ENCODE results near the gene NCF2. TPM values are rescaled to one million over a fixed set of nuclear protein-coding genes. Genes with fewer than 3 reads are reported as not detected.

The NCF2 gene
- total RNA-seq, 1 experiment from 2014 or later: 65.5 TPM

DNA sequence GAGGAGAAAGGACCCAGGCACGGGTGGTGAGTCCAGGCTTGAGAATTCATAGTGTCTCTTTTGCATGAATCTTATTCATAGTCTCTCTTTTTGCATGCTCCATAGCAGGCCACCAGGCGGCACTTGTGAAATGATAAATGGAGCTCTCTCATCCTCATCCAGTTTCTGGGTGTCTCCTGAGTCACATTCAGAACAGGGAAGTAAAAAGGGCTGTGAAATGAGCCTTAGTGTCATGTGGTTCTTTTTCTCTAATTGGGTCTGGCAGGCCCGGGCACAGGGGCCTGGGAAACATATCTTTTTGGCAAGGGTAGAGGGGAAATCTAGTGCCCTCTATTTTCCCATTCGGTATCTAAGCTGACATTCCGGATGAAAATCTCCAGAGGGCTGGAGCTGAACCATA is 19.1 kb upstream of the NCF2 start:
- intact Hi-C loops (cut with micrococcal nuclease; ENCODE audit: unreplicated experiment): no loop called here
- Histone ChIP-seq H3K9me2 (ENCODE audit: insufficient read depth) (no peaks in the 10 kb centered on the region), H4K20me1 (ENCODE audit: insufficient read depth) (no peaks in the 10 kb centered on the region), H3K4me3 (no peak overlapping the region), H3K79me2 (ENCODE audit: low read depth) (peaks cover 13% of the 10 kb centered on the region), H3F3A (ENCODE audit: insufficient read depth, low read depth) (peaks cover 35% of the 10 kb centered on the region), H3K9me3 (ENCODE audit: insufficient read depth, low read depth) (no peaks in the 10 kb centered on the region), H3K27ac (peak overlapping the region; percentile 94), H3K4me2 (peak overlapping the region; percentile 41), H3K4me1 (replicated peaks; ENCODE audit: insufficient read depth) (peaks cover 60% of the 10 kb centered on the region), H3K27me3 (ENCODE audit: insufficient read depth, low read depth) (no peaks in the 10 kb centered on the region), H2AFZ (no peak overlapping the region), H3K36me3 (ENCODE audit: low read depth) (no peaks in the 10 kb centered on the region)
- DNase-seq: peak; percentile 44 to 56
- no peak for TF ChIP-seq EZH2 (IDR thresholded peaks at IDR 0.05; ENCODE audit: low read depth)
- TF ChIP-seq CTCF (conservative IDR thresholded peaks at IDR 0.05): peak; percentile 37; the same call in 1 of the 2 replicates
- POLR2A ChIA-PET (ENCODE audit: unreplicated experiment): interaction anchor here (0.6 to 0.7 kb wide), 3 partner anchors 9 to 935 kb away, joined by 3 to 6 read pairs (median 3); no protein-coding TSS in a partner anchor
- CTCF ChIA-PET: interaction anchor here (1.0 to 1.1 kb wide), 2 partner anchors 10 to 76 kb away, joined by 4 to 6 read pairs; no protein-coding TSS in a partner anchor
- BruUV-seq (replicated peaks): no TSS peak

GRCh38 chr1:183607322-183607980 is 17.2 kb upstream of the NCF2 start:
- TF ChIP-seq EZH2 (IDR thresholded peaks at IDR 0.05; ENCODE audit: low read depth) (no peak), CTCF (conservative IDR thresholded peaks at IDR 0.05) (no peak)
- peaks cover 29% of the 10 kb centered on the region for H3F3A ChIP-seq (ENCODE audit: insufficient read depth, low read depth)
- DNase-seq: peak in 1 of 2 experiments; percentile 17
- CTCF ChIA-PET: no interaction called here
- POLR2A ChIA-PET (ENCODE audit: unreplicated experiment): interaction anchor here (0.6 kb wide), 2 partner anchors 38 to 330 kb away, joined by 3 to 6 read pairs; no protein-coding TSS in a partner anchor
- peaks cover 53% of the 10 kb centered on the region for H3K4me1 ChIP-seq (replicated peaks; ENCODE audit: insufficient read depth)
- H3K27me3 ChIP-seq (ENCODE audit: insufficient read depth, low read depth): no peaks in the 10 kb centered on the region
- H3K4me2 ChIP-seq: peak overlapping the region; percentile 41; the same call in 1 of the 2 replicates
- H3K9me2 ChIP-seq (ENCODE audit: insufficient read depth): no peaks in the 10 kb centered on the region
- peaks cover 7% of the 10 kb centered on the region for H3K79me2 ChIP-seq (ENCODE audit: low read depth)
- BruUV-seq (replicated peaks): no TSS peak
- H4K20me1 ChIP-seq (ENCODE audit: insufficient read depth): no peaks in the 10 kb centered on the region
- no peak overlapping the region for H2AFZ ChIP-seq
- no peaks in the 10 kb centered on the region for H3K9me3 ChIP-seq (ENCODE audit: insufficient read depth, low read depth)
- intact Hi-C loops (cut with micrococcal nuclease; ENCODE audit: unreplicated experiment): no loop called here
- peak overlapping the region; percentile 94 for H3K27ac ChIP-seq
- no peak overlapping the region for H3K4me3 ChIP-seq
- no peaks in the 10 kb centered on the region for H3K36me3 ChIP-seq (ENCODE audit: low read depth)

DNA sequence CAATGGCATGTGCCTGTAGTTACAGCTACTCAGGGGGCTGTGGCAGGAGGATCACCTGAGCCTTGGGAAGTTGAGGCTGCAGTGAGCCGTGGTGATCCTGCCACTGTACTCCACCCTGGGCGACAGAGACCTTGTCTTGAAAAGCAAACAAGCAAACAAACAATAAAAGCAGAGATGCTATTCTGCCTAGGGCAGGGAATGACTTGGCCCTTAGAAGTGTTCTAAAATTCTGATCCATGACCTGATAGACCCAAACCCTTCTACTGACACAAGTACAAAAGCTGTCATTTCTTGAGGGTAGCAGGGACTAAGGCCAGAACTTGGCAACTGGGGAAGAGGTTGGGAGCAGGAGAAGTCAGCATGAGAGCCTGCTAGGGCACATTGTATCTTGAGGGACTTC is 15.6 kb upstream of the NCF2 start:
- no peak overlapping the region for H3K4me2 ChIP-seq
- no peak for DNase-seq
- H3K9me2 ChIP-seq (ENCODE audit: insufficient read depth): no peaks in the 10 kb centered on the region
- no peak overlapping the region for H2AFZ ChIP-seq
- H3K27ac ChIP-seq: no peak overlapping the region
- H3K27me3 ChIP-seq (ENCODE audit: insufficient read depth, low read depth): no peaks in the 10 kb centered on the region
- H3K36me3 ChIP-seq (ENCODE audit: low read depth): no peaks in the 10 kb centered on the region
- peaks cover 39% of the 10 kb centered on the region for H3K4me1 ChIP-seq (replicated peaks; ENCODE audit: insufficient read depth)
- no peaks in the 10 kb centered on the region for H3K79me2 ChIP-seq (ENCODE audit: low read depth)
- H3K9me3 ChIP-seq (ENCODE audit: insufficient read depth, low read depth): no peaks in the 10 kb centered on the region
- intact Hi-C loops (cut with micrococcal nuclease; ENCODE audit: unreplicated experiment): no loop called here
- ChIA-PET POLR2A (ENCODE audit: unreplicated experiment) (interaction anchor here (0.6 kb wide), 1 partner anchor 37 kb away, joined by 3 read pairs; no protein-coding TSS in a partner anchor), CTCF (no interaction called here)
- no peaks in the 10 kb centered on the region for H4K20me1 ChIP-seq (ENCODE audit: insufficient read depth)
- peaks cover 20% of the 10 kb centered on the region for H3F3A ChIP-seq (ENCODE audit: insufficient read depth, low read depth)
- no TSS peak for BruUV-seq (replicated peaks)
- TF ChIP-seq CTCF (conservative IDR thresholded peaks at IDR 0.05) (no peak), EZH2 (IDR thresholded peaks at IDR 0.05; ENCODE audit: low read depth) (no peak)
- no peak overlapping the region for H3K4me3 ChIP-seq
